Measurements from ENCODE around the gene DTHD1. TPM values are rescaled to one million over a fixed set of nuclear protein-coding genes. Genes with fewer than 3 reads are reported as not detected.

DTHD1 gene
- total RNA-seq, 1 donor from 2014 or later: 0.55 TPM

GRCh38 chr4:36282503-36283030, 1.2 kb downstream of the DTHD1 start:
- Histone ChIP-seq H3K9me3 (no peaks in the 10 kb centered on the region), H3K4me1 (no peaks in the 10 kb centered on the region), H3K4me3 (no peak overlapping the region), H3K36me3 (no peaks in the 10 kb centered on the region), H3K27me3 (no peaks in the 10 kb centered on the region), H3K27ac (no peak overlapping the region)
- no peak for DNase-seq
- TF ChIP-seq CTCF (IDR thresholded peaks at IDR 0.05): no peak
- no peak for ATAC-seq
- intact Hi-C loops (cut with DNase I): no loop called here

- Histone ChIP-seq H3K27ac (no peak overlapping the region), H3K36me3 (no peaks in the 10 kb centered on the region), H3K4me3 (no peak overlapping the region), H3K9me3 (no peaks in the 10 kb centered on the region), H3K4me1 (no peaks in the 10 kb centered on the region), H3K27me3 (no peaks in the 10 kb centered on the region)
- intact Hi-C loops (cut with DNase I): no loop called here
- no peak for TF ChIP-seq CTCF (IDR thresholded peaks at IDR 0.05)
- ATAC-seq (no peak), DNase-seq (no peak)
Measured at GRCh38 chr4:36283912-36284465, 2.6 kb downstream of the DTHD1 start.

DNA sequence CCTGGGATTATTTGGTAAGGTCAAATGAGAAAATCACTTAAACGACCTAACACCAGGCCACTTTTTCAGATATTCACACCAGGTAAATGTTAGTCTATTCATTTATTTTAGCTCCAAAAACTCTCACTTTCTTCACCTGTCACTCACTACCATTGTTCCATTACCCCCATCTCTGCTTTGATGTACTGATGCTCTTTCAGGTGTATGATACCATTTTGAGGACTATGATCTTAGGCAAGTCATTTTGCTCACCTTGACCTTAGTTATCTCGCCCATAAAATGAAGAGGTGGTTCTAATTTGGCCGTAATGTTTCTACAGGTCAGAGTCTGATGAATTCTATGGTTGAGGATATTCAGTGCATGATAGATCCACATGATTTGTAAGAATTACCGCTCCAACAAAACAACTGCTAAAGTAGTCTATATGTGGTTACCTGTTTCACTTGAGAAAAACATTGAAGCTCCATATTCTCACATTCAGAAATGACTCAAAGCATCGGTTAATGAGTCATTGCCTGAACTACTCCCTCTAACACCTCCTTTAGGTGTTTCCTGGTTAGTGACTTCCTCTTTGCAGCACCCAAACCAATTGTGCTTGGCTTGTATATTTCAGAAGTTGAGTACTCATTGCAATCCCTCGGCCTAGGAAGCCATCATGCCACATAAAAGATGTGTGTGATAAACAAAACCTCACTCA, 4.5 kb downstream of the DTHD1 start:
- intact Hi-C loops (cut with DNase I): no loop called here
- DNase-seq (no peak), ATAC-seq (peak; percentile 67)
- no peaks in the 10 kb centered on the region for H3K9me3 ChIP-seq
- TF ChIP-seq CTCF (IDR thresholded peaks at IDR 0.05): no peak
- H3K36me3 ChIP-seq: no peaks in the 10 kb centered on the region
- H3K4me3 ChIP-seq: no peak overlapping the region
- H3K27me3 ChIP-seq: no peaks in the 10 kb centered on the region
- no peaks in the 10 kb centered on the region for H3K4me1 ChIP-seq
- no peak overlapping the region for H3K27ac ChIP-seq

GRCh38 chr4:36286481-36286871, 5.1 kb downstream of the DTHD1 start:
- Histone ChIP-seq H3K4me1 (no peaks in the 10 kb centered on the region), H3K27me3 (no peaks in the 10 kb centered on the region), H3K27ac (no peak overlapping the region), H3K9me3 (no peaks in the 10 kb centered on the region), H3K4me3 (no peak overlapping the region), H3K36me3 (no peaks in the 10 kb centered on the region)
- intact Hi-C loops (cut with DNase I): no loop called here
- ATAC-seq: no peak
- TF ChIP-seq CTCF (IDR thresholded peaks at IDR 0.05): no peak
- no peak for DNase-seq

DNA sequence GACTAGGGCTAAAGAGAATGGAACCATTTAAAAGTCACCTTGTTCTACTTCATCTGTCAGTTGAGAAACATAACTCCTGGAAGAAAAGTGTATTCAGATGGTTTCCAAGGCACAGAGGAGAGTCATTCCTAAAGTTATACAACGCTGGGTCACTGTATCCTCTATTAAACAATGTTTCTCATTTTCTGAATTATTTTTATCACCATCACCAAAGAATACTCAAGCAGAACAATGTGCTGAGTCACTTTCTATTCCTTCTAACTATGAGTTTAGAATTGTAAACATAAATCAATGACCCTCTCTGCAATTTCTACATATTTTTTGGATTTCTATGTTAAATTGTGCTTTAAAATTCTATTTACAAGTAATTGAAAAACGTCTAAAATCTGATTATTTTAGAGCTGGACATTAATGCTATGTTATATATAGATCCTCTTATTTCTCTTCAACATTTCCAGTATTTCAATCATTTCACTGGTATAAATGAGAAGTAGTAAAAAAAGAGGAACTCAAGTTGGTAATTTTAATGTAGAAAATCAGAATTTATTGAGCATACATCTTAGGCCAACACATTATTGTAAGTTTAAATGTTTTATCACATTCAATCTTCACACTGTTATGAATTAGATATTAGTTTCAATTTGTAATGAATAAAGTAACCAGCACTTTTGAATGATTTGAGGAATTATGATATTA, 7.5 kb downstream of the DTHD1 start:
- Histone ChIP-seq H3K27me3 (no peaks in the 10 kb centered on the region), H3K4me1 (no peaks in the 10 kb centered on the region), H3K4me3 (no peak overlapping the region), H3K36me3 (no peaks in the 10 kb centered on the region), H3K9me3 (no peaks in the 10 kb centered on the region), H3K27ac (no peak overlapping the region)
- ATAC-seq (no peak), DNase-seq (no peak)
- intact Hi-C loops (cut with DNase I): no loop called here
- no peak for TF ChIP-seq CTCF (IDR thresholded peaks at IDR 0.05)
